Gastroesophageal sphincter (tissue), 3 donors: ENCODE results near the gene TTF2.

Experiments
- POLR2A ChIP-seq, 2 donors: fragments of 450-650 bp; IDR thresholded peaks; one replicate each; pipeline ENCODE4 v1.6.1; 2017; ENCODE audit warnings: antibody characterized with exemption in 2 of 2, mild to moderate bottlenecking in 2 of 2, moderate library complexity in 1 of 2
- TF ChIP-seq, protein P1 (sequence below), 4 experiments: fragments of 200-600 bp in 2 of 4; fragments of 450-650 bp in 2 of 4; sonication (generic) in 1 of 4; IDR thresholded peaks; one replicate each; pipeline ENCODE4 v1.5.1; 2017 to 2019; ENCODE audit warnings: antibody characterized with exemption in 4 of 4, mild to moderate bottlenecking in 2 of 4, moderate library complexity in 2 of 4

DNA sequence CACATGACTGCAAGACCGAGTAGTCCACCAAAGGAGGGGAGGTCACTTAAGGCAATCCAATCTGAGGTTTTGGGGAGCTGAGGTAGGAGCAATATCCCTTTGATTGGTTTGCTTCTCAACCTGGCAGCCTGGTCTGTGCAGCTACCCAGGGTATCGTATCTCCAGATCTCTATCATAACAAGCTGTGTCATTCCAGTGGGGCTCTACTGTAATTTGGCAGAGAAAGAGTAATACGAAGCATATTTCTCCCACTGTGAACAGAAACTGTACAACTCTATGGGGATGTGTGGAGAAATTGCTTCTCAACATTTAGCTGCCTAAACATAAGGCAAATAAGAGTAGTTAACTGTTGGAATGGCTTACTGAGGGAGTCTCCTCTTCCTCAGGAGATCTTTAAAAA is 38.0 kb upstream of the TTF2 start:
- TF ChIP-seq, protein P1, sequence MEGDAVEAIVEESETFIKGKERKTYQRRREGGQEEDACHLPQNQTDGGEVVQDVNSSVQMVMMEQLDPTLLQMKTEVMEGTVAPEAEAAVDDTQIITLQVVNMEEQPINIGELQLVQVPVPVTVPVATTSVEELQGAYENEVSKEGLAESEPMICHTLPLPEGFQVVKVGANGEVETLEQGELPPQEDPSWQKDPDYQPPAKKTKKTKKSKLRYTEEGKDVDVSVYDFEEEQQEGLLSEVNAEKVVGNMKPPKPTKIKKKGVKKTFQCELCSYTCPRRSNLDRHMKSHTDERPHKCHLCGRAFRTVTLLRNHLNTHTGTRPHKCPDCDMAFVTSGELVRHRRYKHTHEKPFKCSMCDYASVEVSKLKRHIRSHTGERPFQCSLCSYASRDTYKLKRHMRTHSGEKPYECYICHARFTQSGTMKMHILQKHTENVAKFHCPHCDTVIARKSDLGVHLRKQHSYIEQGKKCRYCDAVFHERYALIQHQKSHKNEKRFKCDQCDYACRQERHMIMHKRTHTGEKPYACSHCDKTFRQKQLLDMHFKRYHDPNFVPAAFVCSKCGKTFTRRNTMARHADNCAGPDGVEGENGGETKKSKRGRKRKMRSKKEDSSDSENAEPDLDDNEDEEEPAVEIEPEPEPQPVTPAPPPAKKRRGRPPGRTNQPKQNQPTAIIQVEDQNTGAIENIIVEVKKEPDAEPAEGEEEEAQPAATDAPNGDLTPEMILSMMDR (IDR thresholded peaks at IDR 0.05): no peak
- no peak for TF ChIP-seq POLR2A (IDR thresholded peaks at IDR 0.05)
